SU-DHL-6 (cell line): ENCODE data around the gene DHX35.

Source experiments
- H2AFZ ChIP-seq: fragments of 200-600 bp; sonication (generic); 2 replicates; pipeline ENCODE4 v1.6.1; 2014; ENCODE audit warnings: low read depth, mild to moderate bottlenecking, moderate library complexity, mixed read lengths, antibody characterized with exemption, low read length; ENCODE audit not compliant: severe bottlenecking
- H3F3A ChIP-seq: fragments of 200-600 bp; shearing (Covaris generic); 2 replicates; pipeline ENCODE4 v1.6.0; 2016; ENCODE audit warnings: antibody characterized with exemption, mild to moderate bottlenecking; ENCODE audit not compliant: insufficient read depth
- H3K27ac ChIP-seq: fragments of 200-600 bp; sonication (generic); 2 replicates; pipeline ENCODE4 v1.5.1; 2016; ENCODE audit warnings: low read depth, mild to moderate bottlenecking, low read length, moderate library complexity, mixed read lengths
- H3K27me3 ChIP-seq: fragments of 200-600 bp; sonication (generic), shearing (Covaris generic); 2 replicates; pipeline ENCODE4 v1.6.0; 2014; ENCODE audit warnings: mild to moderate bottlenecking, low read length
- H3K36me3 ChIP-seq: fragments of 200-600 bp; sonication (generic); 2 replicates; pipeline ENCODE4 v1.6.1; 2014; ENCODE audit warnings: mild to moderate bottlenecking, low read length, mixed read lengths
- H3K4me2 ChIP-seq: fragments of 300-600, 200-600 bp; shearing (Covaris generic), sonication (generic); 2 replicates; pipeline ENCODE4 v1.6.0; 2014; ENCODE audit warnings: low read length, low read depth, mild to moderate bottlenecking; ENCODE audit not compliant: poor library complexity, severe bottlenecking
- H3K4me3 ChIP-seq: fragments of 200-600 bp; sonication (generic); 2 replicates; pipeline ENCODE4 v1.5.1; 2014; ENCODE audit warnings: antibody characterized with exemption, low read length, mild to moderate bottlenecking, mixed read lengths; ENCODE audit not compliant: insufficient read depth, poor library complexity, severe bottlenecking
- H3K79me2 ChIP-seq: fragments of 200-600 bp; sonication (generic); 2 replicates; pipeline ENCODE4 v1.6.1; 2014; ENCODE audit warnings: mild to moderate bottlenecking, low read length, moderate library complexity; ENCODE audit not compliant: insufficient read depth
- H3K9ac ChIP-seq: fragments of 200-600 bp; sonication (generic); 2 replicates; pipeline ENCODE4 v1.7.0; 2014; ENCODE audit warnings: mild to moderate bottlenecking, low read length
- H3K9me2 ChIP-seq: fragments of 200-600 bp; sonication (generic); replicated peaks from 2 replicates; pipeline ENCODE4 v1.6.1; 2014; ENCODE audit warnings: low read length; ENCODE audit not compliant: insufficient read depth
- H3K9me3 ChIP-seq: fragments of 200-600 bp; sonication (generic); 2 replicates; pipeline ENCODE4 v1.6.1; 2014; ENCODE audit warnings: low read length, mixed read lengths; ENCODE audit not compliant: insufficient read depth
- H4K20me1 ChIP-seq: fragments of 200-600 bp; sonication (generic); 2 replicates; pipeline ENCODE4 v1.6.1; 2014; ENCODE audit warnings: low read depth, mild to moderate bottlenecking, antibody characterized with exemption, low read length, moderate library complexity, mixed read lengths
- EZH2phosphoT487 ChIP-seq: fragments of 200-600 bp; sonication (generic), shearing (Covaris generic); conservative IDR thresholded peaks from 2 replicates; pipeline ENCODE4 v1.6.1; 2018; ENCODE audit warnings: mild to moderate bottlenecking, antibody characterized with exemption, low read length, moderate library complexity, mixed read lengths
- TF ChIP-seq, protein P1 (sequence below): fragments of 200-600 bp; sonication (generic); IDR thresholded peaks from one replicate; pipeline ENCODE4 v1.5.1; 2017; ENCODE audit warnings: antibody characterized with exemption, mild to moderate bottlenecking, low read length, moderate library complexity; ENCODE audit not compliant: insufficient read depth, poor library complexity, severe bottlenecking

Gene DHX35

DNA sequence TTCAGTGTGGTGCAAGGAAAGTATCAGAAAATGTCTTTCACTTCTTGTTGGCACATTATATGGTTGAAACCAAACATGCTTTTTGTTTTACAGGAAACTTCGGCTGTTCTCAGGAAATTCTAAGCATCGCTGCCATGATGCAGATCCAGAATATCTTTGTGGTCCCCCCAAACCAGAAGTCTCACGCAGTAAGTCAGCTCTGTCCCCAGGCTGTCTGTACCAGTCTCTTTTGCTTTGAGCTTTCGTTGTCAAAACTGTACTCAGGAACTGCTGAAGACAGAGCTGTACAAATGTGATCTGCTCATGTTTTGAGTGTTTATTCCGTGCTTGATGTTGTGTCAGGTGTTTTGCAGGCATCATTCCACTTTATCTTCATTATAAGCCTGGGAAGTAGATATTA, 59.6 kb downstream of the DHX35 start:
- peaks cover 20% of the 10 kb centered on the region for H3K36me3 ChIP-seq
- H3K27ac ChIP-seq, result no peak overlapping the region

GRCh38 chr20:39025883-39026282, 63.7 kb downstream of the DHX35 start:
- H3K9ac ChIP-seq, result no peak overlapping the region
- peaks cover 12% of the 10 kb centered on the region; the same call in 1 of the 2 replicates for H3K36me3 ChIP-seq
- H3K27me3 ChIP-seq, result no peaks in the 10 kb centered on the region
- no peaks in the 10 kb centered on the region; the same call in 1 of the 2 replicates for H4K20me1 ChIP-seq
- H3K27ac ChIP-seq, result no peak overlapping the region
- H3K79me2 ChIP-seq, result no peaks in the 10 kb centered on the region
- no peak overlapping the region for H2AFZ ChIP-seq
- H3K4me3 ChIP-seq, result no peak overlapping the region
- H3K9me2 ChIP-seq, result no peaks in the 10 kb centered on the region
- no peak overlapping the region for H3K4me2 ChIP-seq
- H3F3A ChIP-seq, result no peaks in the 10 kb centered on the region
- TF ChIP-seq EZH2phosphoT487, result no peak
- TF ChIP-seq, protein P1, sequence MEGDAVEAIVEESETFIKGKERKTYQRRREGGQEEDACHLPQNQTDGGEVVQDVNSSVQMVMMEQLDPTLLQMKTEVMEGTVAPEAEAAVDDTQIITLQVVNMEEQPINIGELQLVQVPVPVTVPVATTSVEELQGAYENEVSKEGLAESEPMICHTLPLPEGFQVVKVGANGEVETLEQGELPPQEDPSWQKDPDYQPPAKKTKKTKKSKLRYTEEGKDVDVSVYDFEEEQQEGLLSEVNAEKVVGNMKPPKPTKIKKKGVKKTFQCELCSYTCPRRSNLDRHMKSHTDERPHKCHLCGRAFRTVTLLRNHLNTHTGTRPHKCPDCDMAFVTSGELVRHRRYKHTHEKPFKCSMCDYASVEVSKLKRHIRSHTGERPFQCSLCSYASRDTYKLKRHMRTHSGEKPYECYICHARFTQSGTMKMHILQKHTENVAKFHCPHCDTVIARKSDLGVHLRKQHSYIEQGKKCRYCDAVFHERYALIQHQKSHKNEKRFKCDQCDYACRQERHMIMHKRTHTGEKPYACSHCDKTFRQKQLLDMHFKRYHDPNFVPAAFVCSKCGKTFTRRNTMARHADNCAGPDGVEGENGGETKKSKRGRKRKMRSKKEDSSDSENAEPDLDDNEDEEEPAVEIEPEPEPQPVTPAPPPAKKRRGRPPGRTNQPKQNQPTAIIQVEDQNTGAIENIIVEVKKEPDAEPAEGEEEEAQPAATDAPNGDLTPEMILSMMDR, result no peak
- H3K9me3 ChIP-seq, result no peaks in the 10 kb centered on the region

More for the DNA sequence above, 59.6 kb downstream of the DHX35 start:
- TF ChIP-seq EZH2phosphoT487, result no peak
- TF ChIP-seq, protein P1, result no peak
- Histone ChIP-seq H3K79me2 (no peaks in the 10 kb centered on the region), H3F3A (no peaks in the 10 kb centered on the region), H3K4me3 (no peak overlapping the region), H4K20me1 (no peaks in the 10 kb centered on the region; the same call in 1 of the 2 replicates), H3K9ac (no peak overlapping the region), H3K27me3 (no peaks in the 10 kb centered on the region), H3K9me3 (no peaks in the 10 kb centered on the region), H2AFZ (no peak overlapping the region), H3K4me2 (no peak overlapping the region), H3K9me2 (no peaks in the 10 kb centered on the region)

- no peaks in the 10 kb centered on the region for H3K9me2 ChIP-seq
- no peak overlapping the region for H3K4me3 ChIP-seq
These were observed 67.2 kb downstream of the DHX35 start for GRCh38 chr20:39029364-39029763.

More at GRCh38 chr20:39029364-39029763, 67.2 kb downstream of the DHX35 start:
- Histone ChIP-seq H2AFZ (no peak overlapping the region), H4K20me1 (no peaks in the 10 kb centered on the region; the same call in 1 of the 2 replicates), H3K27ac (no peak overlapping the region), H3K79me2 (no peaks in the 10 kb centered on the region), H3K27me3 (no peaks in the 10 kb centered on the region), H3K9ac (no peak overlapping the region), H3K36me3 (peaks cover 8% of the 10 kb centered on the region; the same call in 1 of the 2 replicates), H3K9me3 (no peaks in the 10 kb centered on the region), H3F3A (no peaks in the 10 kb centered on the region), H3K4me2 (no peak overlapping the region)
- no peak for TF ChIP-seq EZH2phosphoT487
- TF ChIP-seq, protein P1, result no peak
